ENCODE results near the gene ITGAV. TPM values are rescaled to one million over a fixed set of nuclear protein-coding genes. Genes with fewer than 3 reads are reported as not detected.
A peak's percentile ranks its signal among the peaks of the same experiment; 100 is the strongest.

The ITGAV gene
- total and polyA plus RNA-seq, 2 of the 4 experiments (the other 2 are of a cell fraction) = 45.8 to 181 TPM

DNA sequence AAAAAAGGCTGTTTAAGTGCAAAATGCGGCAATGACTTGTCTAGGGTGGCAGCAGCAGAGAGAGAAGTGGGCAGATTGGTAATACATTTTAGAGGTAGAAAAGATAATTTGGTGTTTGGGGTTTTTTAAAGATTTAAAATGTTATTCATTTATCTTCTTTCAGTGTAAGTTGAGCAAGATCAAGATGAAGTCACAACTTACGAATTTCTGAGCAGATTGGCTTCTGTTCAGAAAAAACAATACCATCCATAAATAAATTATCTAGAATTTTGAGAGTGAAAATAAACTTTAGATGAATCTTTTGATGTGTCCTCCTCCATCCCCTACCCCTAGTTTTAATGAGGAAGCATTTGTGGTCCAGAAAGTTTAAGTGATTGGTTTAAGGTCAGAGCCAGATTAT, 56.1 kb downstream of the ITGAV start:
- no peak for TF ChIP-seq NFE2L2 (IDR thresholded peaks at IDR 0.05; ENCODE audit: low read depth, low read length)
- peak; percentile 67; the same call in 1 of the 2 replicates for TF ChIP-seq CEBPB (IDR thresholded peaks at IDR 0.05; ENCODE audit: low read depth, low read length)
- H2AK9ac ChIP-seq (replicated peaks; ENCODE audit: low read depth, low read length, poor library complexity) = no peak overlapping the region
- H3K27ac ChIP-seq (ENCODE audit: insufficient read depth, low read length) = no peak overlapping the region; the same call in 1 of the 2 replicates
- H3K9ac ChIP-seq (ENCODE audit: low read depth, low read length) = no peak overlapping the region
- no peaks in the 10 kb centered on the region for H4K20me1 ChIP-seq (ENCODE audit: insufficient read depth, low read length)
- ChIA-PET POLR2A (ENCODE audit: unreplicated experiment) (no interaction called here), CTCF (no interaction called here)
- H3K56ac ChIP-seq (ENCODE audit: extremely low read depth, insufficient read depth, low read length) = no peak overlapping the region
- H3K9me3 ChIP-seq (ENCODE audit: control insufficient read depth, insufficient read depth, low read length) = no peaks in the 10 kb centered on the region
- H2AFZ ChIP-seq (replicated peaks; ENCODE audit: low read length, poor library complexity) = no peak overlapping the region
- WGBS, 2 experiments (ENCODE audit: extremely low coverage in 2 of 2, insufficient read length in 1 of 2) = no CpG with 5 or more reads among the region's 2 CpGs
- peaks cover 6% of the 10 kb centered on the region for H3K4me1 ChIP-seq (ENCODE audit: control insufficient read depth, insufficient read depth, low read length)
- dilution Hi-C loops (cut with HindIII; ENCODE audit: low sequenced_read_pairs, unreplicated experiment) (no loop called here), intact Hi-C loops (cut with micrococcal nuclease) (loop anchor here (10.0 kb wide), 1 partner anchor 371 kb away; no protein-coding TSS in a partner anchor), in situ Hi-C loops (cut with MboI; ENCODE audit: low sequenced_read_pairs) (no loop called here)
- no peak overlapping the region for H2BK120ac ChIP-seq (ENCODE audit: low read depth, low read length)
- H4K5ac ChIP-seq (ENCODE audit: low read depth, low read length) = no peak overlapping the region
- no peak overlapping the region for H3K14ac ChIP-seq (replicated peaks; ENCODE audit: low read depth, low read length)
- peak; percentile 36 for DNase-seq
- H3K9me1 ChIP-seq (ENCODE audit: insufficient read depth, low read length) = peaks cover 3% of the 10 kb centered on the region
- ATAC-seq (ENCODE audit: low read depth) = no peak
- no peak overlapping the region for H3K18ac ChIP-seq (ENCODE audit: low read depth, low read length)
- H4K91ac ChIP-seq (ENCODE audit: insufficient read depth, low read depth, low read length) = no peak overlapping the region
- H2BK5ac ChIP-seq (ENCODE audit: low read depth, low read length, poor library complexity, severe bottlenecking) = peak overlapping the region; percentile 13
- H4K8ac ChIP-seq (ENCODE audit: low read depth in 2 of 2, low read length in 2 of 2) = no peak overlapping the region
- H3K23ac ChIP-seq (ENCODE audit: low read depth, low read length) = no peak overlapping the region
- H3K4ac ChIP-seq (ENCODE audit: low read depth, low read length) = no peak overlapping the region
- no TSS peak for BruUV-seq (replicated peaks)
- H3K79me1 ChIP-seq (ENCODE audit: low read depth in 1 of 2, low read length in 2 of 2) = peaks cover 0 to 6% of the 10 kb centered on the region in 2 experiments; a peak in 2 of 4 replicates
- H2BK20ac ChIP-seq (ENCODE audit: low read depth, low read length) = no peak overlapping the region
- no peak overlapping the region for H2BK15ac ChIP-seq (ENCODE audit: low read depth, low read length)
- no peak overlapping the region for H3K4me3 ChIP-seq (ENCODE audit: insufficient read depth, low read depth, low read length)
- peaks cover 17% of the 10 kb centered on the region for H3K36me3 ChIP-seq (ENCODE audit: control insufficient read depth, insufficient read depth, low read length)
- no peaks in the 10 kb centered on the region for H3K27me3 ChIP-seq (ENCODE audit: control insufficient read depth, insufficient read depth, low read length)
- H2AK5ac ChIP-seq (ENCODE audit: low read depth, low read length) = no peak overlapping the region
- H3K4me2 ChIP-seq (ENCODE audit: low read depth, low read length) = no peak overlapping the region
